ENCODE measurements around the gene GPRC5B.

DNA sequence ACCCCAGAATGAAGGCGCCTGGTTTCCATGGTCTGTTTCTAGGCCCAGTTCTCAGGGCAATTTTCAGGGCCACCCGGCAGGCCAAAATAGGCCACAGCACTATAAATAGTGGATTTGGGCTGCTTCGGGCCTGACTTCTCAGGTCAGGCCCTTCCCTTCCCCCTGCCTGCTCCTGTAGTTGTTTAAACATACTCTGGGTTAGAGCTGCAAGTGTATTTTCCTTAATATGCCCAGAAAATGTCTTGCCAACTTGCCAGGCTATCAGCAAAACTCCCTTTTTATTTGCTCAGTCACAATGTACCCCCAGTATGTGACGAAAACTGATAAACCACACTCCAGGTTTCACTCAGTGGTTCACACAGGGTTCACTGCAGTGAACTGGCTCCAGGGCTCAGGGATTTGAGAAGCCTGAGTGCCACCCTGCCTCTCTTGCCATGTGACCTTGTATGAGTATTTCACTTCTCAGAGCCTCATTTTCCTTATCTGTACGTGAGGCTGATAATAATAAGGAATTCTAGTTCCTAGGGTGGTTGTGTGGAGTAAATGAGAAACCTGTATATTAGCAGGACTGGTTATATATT is 76.5 kb downstream of the GPRC5B start:
- TF ChIP-seq EZH2 (IDR thresholded peaks at IDR 0.05): no peak
- TF ChIP-seq POLR2AphosphoS5 (IDR thresholded peaks at IDR 0.05; ENCODE audit: borderline replicate concordance, low read depth, low read length): no peak

Data from SK-N-MC (cell line).